ENCODE data around the gene CPAMD8.

GRCh38 chr19:16860118-16860517 is 166.5 kb downstream of the CPAMD8 start:
- TF ChIP-seq GATA2 (IDR thresholded peaks at IDR 0.05; ENCODE audit: low read depth, low read length) (no peak), GATA3 (IDR thresholded peaks at IDR 0.05; ENCODE audit: low read depth, low read length) (no peak)
